Esophagus squamous epithelium (tissue), 4 donors: ENCODE data around the gene TREH.

Experiments
- CTCF ChIP-seq, 6 experiments: fragments of 450-650 bp in 4 of 6; fragments of 200-600 bp in 2 of 6; sonication (generic) in 2 of 6; IDR thresholded peaks; one replicate each; pipeline ENCODE4 v1.5.1; 2016 to 2019; ENCODE audit warnings: antibody characterized with exemption in 6 of 6, mild to moderate bottlenecking in 4 of 6, moderate library complexity in 4 of 6
- POLR2A ChIP-seq, 4 donors: fragments of 450-650 bp; IDR thresholded peaks; one replicate each; pipeline ENCODE4 v1.6.1; 2017; ENCODE audit warnings: antibody characterized with exemption in 4 of 4, mild to moderate bottlenecking in 4 of 4, moderate library complexity in 3 of 4

GRCh38 chr11:118622376-118623268, 56.8 kb downstream of the TREH start:
- TF ChIP-seq POLR2A (IDR thresholded peaks at IDR 0.05) (no peak), CTCF (IDR thresholded peaks at IDR 0.05) (no peak)
